ENCODE results near the gene NEK8.
"Not testable (repeated sequence)": the region's sequence is repeated elsewhere in the genome, so short reads cannot be mapped to it uniquely, and the experiment has no call there.

Gene NEK8

DNA sequence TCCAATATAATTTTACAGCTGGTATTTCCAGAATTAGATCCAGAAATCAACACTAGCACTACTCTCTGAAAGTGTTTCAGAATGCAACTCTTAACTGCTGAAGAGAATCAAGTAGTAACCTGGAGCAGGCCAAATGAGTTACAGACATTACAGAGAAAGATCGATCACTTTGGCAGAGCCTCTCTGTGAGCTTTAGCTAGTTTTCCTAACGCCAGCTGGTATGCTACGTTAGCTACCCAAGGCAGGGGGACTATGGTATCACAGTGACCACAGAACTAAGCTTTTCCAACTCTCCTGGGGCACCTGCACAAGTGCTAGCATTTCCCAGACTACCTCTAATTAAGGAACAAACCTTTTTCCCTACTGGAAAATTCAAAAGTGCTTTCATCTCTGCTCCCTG, 45.6 kb downstream of the NEK8 start:
- no peak for DNase-seq

GRCh38 chr17:28777178-28777577, 48.6 kb downstream of the NEK8 start:
- no peak for DNase-seq

DNA sequence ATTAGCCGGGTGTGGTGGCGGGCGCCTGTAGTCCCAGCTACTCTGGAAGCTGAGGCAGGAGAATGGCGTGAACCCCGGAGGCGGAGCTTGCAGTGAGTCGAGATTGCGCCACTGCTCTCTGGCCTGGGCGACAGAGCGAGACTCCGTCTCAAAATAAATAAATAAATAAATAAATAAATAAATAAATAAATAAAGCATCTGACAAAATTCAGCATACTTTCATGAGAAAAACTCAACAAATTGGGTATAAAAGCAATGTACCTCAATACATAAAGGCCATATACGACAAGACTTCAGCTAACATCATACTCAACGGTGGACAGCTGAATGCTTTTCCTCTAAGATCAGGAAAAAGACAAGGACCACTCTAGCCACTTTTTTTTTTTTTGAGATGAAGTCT, 51.0 kb downstream of the NEK8 start:
- not testable (repeated sequence) for DNase-seq

GRCh38 chr17:28783161-28783560, 54.6 kb downstream of the NEK8 start:
- DNase-seq = no peak

DNA sequence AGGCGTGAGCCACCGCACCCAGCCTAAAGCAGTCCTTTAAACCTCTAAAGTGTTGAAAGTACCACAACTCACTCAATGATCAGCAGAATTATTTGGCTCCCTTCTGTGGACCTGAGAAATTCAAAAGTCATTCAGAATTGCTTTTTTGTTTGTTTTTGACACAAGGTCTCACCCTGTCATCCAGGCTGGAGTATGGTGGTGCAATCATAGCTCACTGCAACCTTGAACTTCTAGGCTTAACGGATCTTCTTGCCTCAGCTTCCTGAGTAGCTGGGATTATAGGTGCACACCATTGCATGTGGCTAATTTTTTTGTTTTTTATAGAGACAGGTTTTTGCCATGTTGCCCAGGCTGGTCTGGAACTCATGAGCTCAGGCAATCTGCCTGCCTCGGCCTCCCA, 59.5 kb downstream of the NEK8 start:
- DNase-seq = no peak

All from activated CD4-positive, alpha-beta T cell treated with anti-CD3 and anti-CD28 coated beads for 4 hours (primary cell).